Stimulated activated CD4-positive, alpha-beta T cell treated with anti-CD3 and anti-CD28 coated beads, TNF-alpha, amount 100 ng/mL, for 4 hours (primary cell): ENCODE results near the gene ZBTB8OS.

Source experiments
- DNase-seq, 3 experiments: peaks; one replicate each; pipeline ENCODE4 v3.0.0-alpha.2; 2020; ENCODE audit warnings: low read depth in 3 of 3

Gene ZBTB8OS

GRCh38 chr1:32611859-32612188 lies 38.5 kb downstream of the ZBTB8OS start:
- no peak for DNase-seq

GRCh38 chr1:32609180-32609579 lies 41.2 kb downstream of the ZBTB8OS start:
- no peak for DNase-seq

DNA sequence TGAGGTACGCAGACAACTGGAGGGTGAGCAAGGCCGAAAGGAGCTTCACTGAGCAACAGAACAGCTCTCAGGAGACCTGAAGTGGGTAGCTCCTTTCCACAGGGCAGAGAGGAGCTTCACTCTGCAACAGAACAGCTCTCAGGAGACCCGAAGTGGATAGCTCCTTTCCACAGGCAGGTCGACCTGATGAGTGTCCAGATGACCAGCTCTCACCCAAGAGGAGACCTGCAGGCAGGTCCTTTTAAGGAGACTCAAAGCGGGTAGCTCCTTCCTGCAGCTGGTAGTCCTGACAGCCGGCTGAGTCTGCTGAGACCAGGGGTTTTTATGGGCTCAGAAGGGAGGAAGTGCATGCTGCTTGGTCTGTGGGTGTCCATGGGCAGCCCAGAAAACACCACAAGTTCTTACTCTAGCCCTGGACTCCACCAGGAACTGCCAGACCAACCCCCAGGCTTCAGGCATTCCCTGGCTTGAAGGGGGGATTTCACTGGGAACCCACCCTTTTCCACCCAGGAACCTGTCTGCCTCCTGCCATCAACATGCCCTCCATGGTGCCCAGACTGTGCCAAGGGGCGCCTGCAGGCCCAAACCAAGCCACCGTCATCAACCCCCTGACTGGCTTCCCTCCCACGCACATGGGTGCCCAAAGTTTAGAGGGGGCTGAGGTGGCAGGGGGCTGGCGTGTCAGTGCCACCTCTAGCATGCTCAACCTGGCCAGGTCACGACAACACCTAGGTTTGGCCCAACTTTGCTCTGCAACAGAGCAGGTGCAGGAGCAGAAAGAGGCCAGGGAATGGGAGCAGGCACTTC lies 43.6 kb downstream of the ZBTB8OS start:
- no peak for DNase-seq

- no peak for DNase-seq
Measured at GRCh38 chr1:32605711-32606424, 44.5 kb downstream of the ZBTB8OS start.

GRCh38 chr1:32600034-32600433 lies 50.3 kb downstream of the ZBTB8OS start:
- DNase-seq = no peak

GRCh38 chr1:32592943-32593342 lies 57.4 kb downstream of the ZBTB8OS start:
- no peak for DNase-seq

- DNase-seq = no peak
Measured at GRCh38 chr1:32580348-32581017, 69.9 kb downstream of the ZBTB8OS start.
